Measurements from ENCODE around the gene SGMS1.

- TF ChIP-seq CTCF (IDR thresholded peaks at IDR 0.05), result no peak
- no peak for TF ChIP-seq EP300 (IDR thresholded peaks at IDR 0.05)
- TF ChIP-seq POLR2A (IDR thresholded peaks at IDR 0.05), result no peak
These were observed 217.2 kb downstream of the SGMS1 start for GRCh38 chr10:50406457-50407070.
